GM18502 (cell line): ENCODE results near the gene TBCK.

ENCODE experiments used
- ATAC-seq: cut with Tn5 transposase; IDR thresholded peaks from one replicate; pipeline ENCODE4 v1.9.1; 2021; ENCODE audit warnings: mild to moderate bottlenecking; ENCODE audit not compliant: unreplicated experiment, poor library complexity

TBCK gene

GRCh38 chr4:106058921-106059320 lies 257.1 kb downstream of the TBCK start:
- ATAC-seq, result no peak

GRCh38 chr4:106056914-106057313 lies 259.1 kb downstream of the TBCK start:
- ATAC-seq, result no peak

- ATAC-seq, result no peak
These were observed 264.5 kb downstream of the TBCK start for GRCh38 chr4:106051514-106051913.

GRCh38 chr4:106049490-106049889 lies 266.5 kb downstream of the TBCK start:
- ATAC-seq, result no peak

- no peak for ATAC-seq
These were observed 267.6 kb downstream of the TBCK start for GRCh38 chr4:106048250-106048971.

GRCh38 chr4:106046083-106046482 lies 269.9 kb downstream of the TBCK start:
- no peak for ATAC-seq

- ATAC-seq, result no peak
These were observed 274.6 kb downstream of the TBCK start for GRCh38 chr4:106041294-106042002.

- ATAC-seq, result no peak
These were observed 276.2 kb downstream of the TBCK start for GRCh38 chr4:106039796-106040195.

- no peak for ATAC-seq
These were observed 277.1 kb downstream of the TBCK start for GRCh38 chr4:106038908-106039307.

GRCh38 chr4:106038012-106038411 lies 278.0 kb downstream of the TBCK start:
- no peak for ATAC-seq

GRCh38 chr4:106036848-106037247 lies 279.2 kb downstream of the TBCK start:
- no peak for ATAC-seq

GRCh38 chr4:106036334-106036733 lies 279.7 kb downstream of the TBCK start:
- no peak for ATAC-seq

- no peak for ATAC-seq
These were observed 280.8 kb downstream of the TBCK start for GRCh38 chr4:106035204-106035603.

GRCh38 chr4:106034751-106035150 lies 281.3 kb downstream of the TBCK start:
- ATAC-seq, result no peak

GRCh38 chr4:106034220-106034619 lies 281.8 kb downstream of the TBCK start:
- no peak for ATAC-seq

GRCh38 chr4:106033469-106033868 lies 282.5 kb downstream of the TBCK start:
- no peak for ATAC-seq

GRCh38 chr4:106032851-106033286 lies 283.1 kb downstream of the TBCK start:
- no peak for ATAC-seq

- no peak for ATAC-seq
These were observed 293.6 kb downstream of the TBCK start for GRCh38 chr4:106022454-106022853.

GRCh38 chr4:106021737-106022410 lies 294.1 kb downstream of the TBCK start:
- ATAC-seq, result no peak

- no peak for ATAC-seq
These were observed 296.2 kb downstream of the TBCK start for GRCh38 chr4:106019771-106020170.

GRCh38 chr4:106017975-106018374 lies 298.0 kb downstream of the TBCK start:
- ATAC-seq, result no peak
